ENCODE measurements around the gene TMEM208.
A peak's percentile ranks its signal among the peaks of the same experiment; 100 is the strongest.

The TMEM208 gene

GRCh38 chr16:67198238-67198734, 28.6 kb upstream of the TMEM208 start:
- H3K27ac Mint-ChIP-seq = no peak overlapping the region
- no peaks in the 10 kb centered on the region for H3K27me3 Mint-ChIP-seq
- DNase-seq (ENCODE audit: low spot score in 2 of 2) (no peak), ATAC-seq (ENCODE audit: low read depth) (peak; percentile 71)
- H3K9me3 Mint-ChIP-seq = no peaks in the 10 kb centered on the region
- no peak overlapping the region for H3K4me3 Mint-ChIP-seq
- H3K4me1 Mint-ChIP-seq = peaks cover 18% of the 10 kb centered on the region
- H3K36me3 Mint-ChIP-seq = peaks cover 22% of the 10 kb centered on the region

DNA sequence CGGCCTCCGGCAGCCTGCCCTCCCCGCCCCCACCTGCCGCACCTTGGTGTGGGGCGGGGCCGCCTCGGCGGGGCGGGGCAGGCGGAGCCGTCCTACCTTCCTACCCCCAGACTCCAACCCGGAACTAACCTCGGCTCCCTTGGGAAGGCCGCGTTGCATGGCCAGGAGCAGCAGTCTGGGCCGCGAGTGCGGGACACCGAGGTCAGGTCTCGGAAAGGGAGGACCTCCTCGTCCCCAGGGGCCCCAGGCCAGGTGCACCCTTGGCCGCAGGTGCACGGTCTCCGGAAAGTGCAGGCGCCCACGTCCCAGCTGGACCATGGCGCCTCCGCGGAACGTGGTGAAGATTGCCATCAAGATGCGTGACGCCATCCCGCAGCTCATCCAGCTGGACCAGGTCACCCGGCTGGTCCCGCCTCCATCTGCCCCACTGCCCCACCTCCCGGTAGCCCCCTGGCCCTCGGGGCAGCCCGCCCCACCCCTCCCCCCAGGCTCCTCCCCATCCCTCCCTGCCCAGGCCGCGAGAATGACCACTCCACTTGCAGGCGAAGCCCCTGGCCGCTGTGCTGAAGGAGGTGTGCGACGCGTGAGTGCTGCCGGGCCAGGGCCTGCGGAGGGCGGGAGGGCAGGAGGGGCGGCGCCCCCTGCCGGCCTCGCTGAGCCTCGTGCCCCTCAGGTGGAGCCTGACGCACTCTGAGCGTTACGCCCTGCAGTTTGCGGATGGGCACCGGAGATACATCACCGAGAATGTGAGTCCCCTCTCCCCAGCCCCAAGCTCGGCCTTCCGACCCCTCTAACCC, 27.7 kb upstream of the TMEM208 start, which contains the start of gene ELMO3:
TSS of gene ELMO3 (plus strand) at position 121 of the 797 bp plus-strand sequence. CDS start at position 317, 196 bp downstream.
- ATAC-seq (ENCODE audit: low read depth) (peak; percentile 68), DNase-seq (ENCODE audit: low spot score in 2 of 2) (no peak)
- Mint-ChIP-seq H3K27ac (no peak within 1 kb of the TSS), H3K36me3 (peaks cover 22% of the 10 kb centered on the region), H3K9me3 (no peaks in the 10 kb centered on the region), H3K4me1 (peaks cover 12% of the 10 kb centered on the region), H3K4me3 (peak within 1 kb of the TSS; percentile 46), H3K27me3 (no peaks in the 10 kb centered on the region)

- peak; percentile 12 for ATAC-seq (ENCODE audit: low read depth)
- DNase-seq (ENCODE audit: low spot score in 2 of 2) = no peak
- peaks cover 12% of the 10 kb centered on the region for H3K4me1 Mint-ChIP-seq
- no peak overlapping the region for H3K27ac Mint-ChIP-seq
- H3K27me3 Mint-ChIP-seq = no peaks in the 10 kb centered on the region
- peak overlapping the region; percentile 46 for H3K4me3 Mint-ChIP-seq
- no peaks in the 10 kb centered on the region for H3K9me3 Mint-ChIP-seq
- peaks cover 22% of the 10 kb centered on the region for H3K36me3 Mint-ChIP-seq
Observed at GRCh38 chr16:67199808-67200198, 27.1 kb upstream of the TMEM208 start.

DNA sequence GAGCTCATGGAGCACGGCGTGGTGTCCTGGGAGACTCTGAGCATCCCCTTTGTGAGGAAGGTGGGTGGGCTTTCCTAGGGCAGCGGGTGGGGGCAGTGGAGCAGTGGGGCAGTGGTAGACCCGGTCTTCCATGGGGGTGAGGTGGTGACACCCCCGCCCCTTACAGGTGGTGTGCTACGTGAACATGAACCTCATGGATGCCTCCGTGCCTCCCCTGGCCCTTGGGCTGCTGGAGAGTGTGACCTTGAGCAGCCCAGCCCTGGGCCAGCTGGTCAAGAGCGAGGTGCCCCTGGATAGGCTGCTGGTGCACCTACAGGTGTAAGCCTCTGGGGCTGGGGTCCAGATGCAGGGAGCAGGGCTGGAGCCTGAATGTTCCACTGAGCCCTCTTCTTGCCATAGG, 26.4 kb upstream of the TMEM208 start:
- no peak overlapping the region for H3K4me3 Mint-ChIP-seq
- peaks cover 22% of the 10 kb centered on the region for H3K36me3 Mint-ChIP-seq
- H3K9me3 Mint-ChIP-seq = no peaks in the 10 kb centered on the region
- no peak for DNase-seq (ENCODE audit: low spot score in 2 of 2)
- no peaks in the 10 kb centered on the region for H3K27me3 Mint-ChIP-seq
- ATAC-seq (ENCODE audit: low read depth) = no peak
- peaks cover 12% of the 10 kb centered on the region for H3K4me1 Mint-ChIP-seq
- no peak overlapping the region for H3K27ac Mint-ChIP-seq

DNA sequence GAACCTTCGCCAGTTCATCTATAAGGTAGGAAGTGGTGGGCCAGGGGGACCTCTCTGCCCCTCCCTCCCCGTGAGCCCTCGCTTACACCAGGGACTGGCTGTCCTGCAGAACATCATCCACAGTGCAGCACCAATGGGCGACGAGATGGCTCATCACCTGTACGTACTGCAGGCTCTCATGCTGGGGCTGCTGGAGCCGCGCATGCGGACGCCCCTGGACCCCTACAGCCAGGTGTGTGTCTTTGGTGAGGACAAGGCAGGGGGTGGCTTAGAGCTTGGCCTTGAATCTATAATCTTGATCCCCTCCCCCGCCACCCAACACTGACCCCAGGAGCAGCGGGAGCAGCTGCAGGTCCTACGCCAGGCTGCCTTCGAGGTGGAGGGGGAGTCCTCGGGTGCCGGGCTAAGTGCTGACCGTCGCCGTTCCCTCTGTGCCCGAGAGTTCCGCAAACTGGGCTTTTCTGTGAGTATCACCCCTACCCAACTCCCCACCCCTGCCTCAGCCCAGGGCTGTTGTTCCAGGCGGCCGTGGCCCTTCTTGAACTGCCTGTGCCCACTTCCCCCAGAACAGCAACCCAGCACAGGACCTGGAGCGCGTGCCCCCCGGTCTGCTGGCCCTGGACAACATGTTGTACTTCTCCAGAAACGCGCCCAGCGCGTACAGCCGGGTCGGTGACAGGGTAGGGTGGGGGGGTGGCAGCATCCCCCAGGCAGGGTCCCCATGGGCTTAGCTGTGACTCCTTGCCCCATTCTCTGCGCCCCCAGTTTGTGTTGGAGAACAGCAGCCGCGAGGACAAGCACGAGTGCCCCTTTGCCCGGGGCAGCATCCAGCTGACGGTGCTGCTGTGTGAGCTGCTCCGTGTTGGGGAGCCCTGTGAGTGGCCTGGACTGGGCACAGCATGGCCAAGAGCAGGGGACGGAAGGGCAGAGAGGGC, 25.3 kb upstream of the TMEM208 start:
- Mint-ChIP-seq H3K36me3 (peaks cover 12% of the 10 kb centered on the region), H3K9me3 (no peaks in the 10 kb centered on the region), H3K4me1 (peaks cover 6% of the 10 kb centered on the region), H3K27ac (no peak overlapping the region), H3K4me3 (no peak overlapping the region), H3K27me3 (no peaks in the 10 kb centered on the region)
- DNase-seq (ENCODE audit: low spot score in 2 of 2) (no peak), ATAC-seq (ENCODE audit: low read depth) (no peak)

DNA sequence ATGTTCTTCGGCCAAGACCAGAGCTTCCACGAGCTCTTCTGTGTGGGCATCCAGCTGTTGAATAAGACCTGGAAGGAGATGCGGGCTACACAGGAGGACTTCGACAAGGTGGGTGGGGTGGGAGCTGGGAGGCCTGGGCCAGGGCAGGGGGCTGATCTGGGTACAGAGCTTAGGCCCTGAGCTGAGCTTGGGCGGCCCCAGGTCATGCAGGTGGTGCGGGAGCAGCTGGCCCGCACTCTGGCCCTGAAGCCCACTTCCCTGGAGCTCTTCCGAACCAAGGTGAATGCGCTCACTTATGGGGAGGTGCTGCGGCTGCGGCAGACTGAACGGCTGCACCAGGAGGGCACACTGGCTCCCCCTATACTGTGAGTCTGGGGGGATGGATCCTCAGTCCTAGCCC, 24.5 kb upstream of the TMEM208 start:
- no peak for ATAC-seq (ENCODE audit: low read depth)
- no peak overlapping the region for H3K27ac Mint-ChIP-seq
- H3K4me1 Mint-ChIP-seq = peaks cover 4% of the 10 kb centered on the region

DNA sequence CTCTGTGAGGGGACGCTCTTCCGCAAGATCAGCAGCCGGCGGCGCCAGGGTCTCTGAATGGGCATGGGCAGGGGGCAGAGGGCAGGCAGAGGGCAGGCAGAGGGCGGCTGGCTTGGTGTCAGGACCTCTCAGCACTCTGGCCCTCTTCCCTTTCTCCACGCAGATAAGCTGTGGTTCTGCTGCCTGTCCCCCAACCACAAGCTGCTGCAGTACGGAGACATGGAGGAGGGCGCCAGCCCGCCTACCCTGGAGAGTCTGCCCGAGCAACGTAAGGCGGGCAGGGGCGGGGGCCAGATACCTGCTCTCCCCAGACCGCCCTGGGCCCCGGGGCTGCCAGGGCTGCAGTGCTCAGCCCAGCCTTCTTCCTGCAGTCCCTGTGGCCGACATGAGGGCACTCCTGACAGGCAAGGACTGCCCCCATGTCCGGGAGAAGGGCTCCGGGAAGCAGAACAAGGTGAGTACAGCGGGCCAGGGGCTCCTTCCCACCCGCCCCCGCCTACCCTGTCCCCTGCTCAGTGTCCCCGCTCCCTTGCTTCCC, 23.9 kb upstream of the TMEM208 start:
- no peak overlapping the region for H3K4me3 Mint-ChIP-seq
- no peaks in the 10 kb centered on the region for H3K9me3 Mint-ChIP-seq
- peaks cover 4% of the 10 kb centered on the region for H3K4me1 Mint-ChIP-seq
- DNase-seq (ENCODE audit: low spot score in 2 of 2) (no peak), ATAC-seq (ENCODE audit: low read depth) (no peak)
- no peak overlapping the region for H3K27ac Mint-ChIP-seq
- H3K36me3 Mint-ChIP-seq = peaks cover 8% of the 10 kb centered on the region
- H3K27me3 Mint-ChIP-seq = no peaks in the 10 kb centered on the region

More for the DNA sequence above, 24.5 kb upstream of the TMEM208 start:
- H3K36me3 Mint-ChIP-seq = peaks cover 8% of the 10 kb centered on the region
- no peaks in the 10 kb centered on the region for H3K27me3 Mint-ChIP-seq
- no peak for DNase-seq (ENCODE audit: low spot score in 2 of 2)
- no peaks in the 10 kb centered on the region for H3K9me3 Mint-ChIP-seq
- no peak overlapping the region for H3K4me3 Mint-ChIP-seq

- Mint-ChIP-seq H3K4me1 (peaks cover 2% of the 10 kb centered on the region), H3K27ac (no peak overlapping the region), H3K4me3 (no peak overlapping the region), H3K36me3 (peaks cover 6% of the 10 kb centered on the region), H3K9me3 (no peaks in the 10 kb centered on the region), H3K27me3 (no peaks in the 10 kb centered on the region)
- DNase-seq (ENCODE audit: low spot score in 2 of 2) = no peak
- ATAC-seq (ENCODE audit: low read depth) = no peak
Observed at GRCh38 chr16:67204076-67204475, 22.9 kb upstream of the TMEM208 start.

- Mint-ChIP-seq H3K4me3 (no peak overlapping the region), H3K27ac (no peak overlapping the region), H3K36me3 (peaks cover 3% of the 10 kb centered on the region), H3K4me1 (no peaks in the 10 kb centered on the region), H3K9me3 (no peaks in the 10 kb centered on the region), H3K27me3 (no peaks in the 10 kb centered on the region)
- ATAC-seq (ENCODE audit: low read depth) (no peak), DNase-seq (ENCODE audit: low spot score in 2 of 2) (no peak)
Observed at GRCh38 chr16:67206129-67206837, 20.6 kb upstream of the TMEM208 start.

GRCh38 chr16:67206838-67207248, 20.1 kb upstream of the TMEM208 start:
- Mint-ChIP-seq H3K27ac (no peak overlapping the region), H3K36me3 (peaks cover 3% of the 10 kb centered on the region), H3K9me3 (no peaks in the 10 kb centered on the region), H3K4me1 (no peaks in the 10 kb centered on the region), H3K27me3 (no peaks in the 10 kb centered on the region), H3K4me3 (no peak overlapping the region)
- no peak for DNase-seq (ENCODE audit: low spot score in 2 of 2)
- ATAC-seq (ENCODE audit: low read depth) = no peak

DNA sequence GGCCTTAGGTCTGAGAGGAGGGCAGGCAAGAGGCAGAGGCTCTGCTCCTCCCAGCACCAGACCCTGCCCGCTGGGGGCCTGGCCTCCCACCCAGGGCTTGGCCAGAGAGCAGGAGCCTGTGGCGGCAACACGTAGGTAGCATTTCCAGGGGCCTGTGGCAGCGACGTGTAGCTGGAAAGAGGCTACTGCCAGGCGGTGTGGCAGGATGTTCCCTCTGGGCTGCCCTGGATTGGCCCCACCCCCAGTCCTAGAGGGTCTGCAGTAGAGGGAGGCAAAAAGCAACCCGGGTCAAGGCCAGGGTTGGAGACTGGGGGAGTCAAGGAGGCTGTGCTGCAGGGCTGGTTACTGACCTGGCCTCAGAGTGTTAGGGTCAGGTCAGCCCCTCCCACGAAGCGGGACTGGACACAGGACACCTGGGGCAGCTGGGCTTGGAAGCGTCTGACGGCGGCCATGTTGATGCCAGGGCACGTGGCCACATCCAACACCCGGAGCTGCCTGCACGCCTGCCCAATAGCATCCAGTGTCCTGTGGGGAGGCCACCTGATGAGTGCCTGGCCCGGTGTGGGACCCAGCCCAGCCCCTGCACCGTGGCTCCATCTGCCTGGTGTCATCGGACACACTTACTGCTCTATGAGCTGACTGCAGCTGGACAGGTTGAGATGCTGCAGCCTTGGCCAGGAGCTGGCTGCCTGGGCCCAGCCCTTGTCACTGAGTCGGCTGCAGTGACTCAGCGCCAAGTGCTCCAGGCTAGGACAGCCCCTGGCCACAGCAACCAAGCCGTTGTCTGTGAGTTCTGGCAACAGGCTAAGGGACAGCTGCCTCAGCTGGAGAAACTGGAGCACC, 19.5 kb upstream of the TMEM208 start:
- Mint-ChIP-seq H3K27me3 (no peaks in the 10 kb centered on the region), H3K27ac (no peak overlapping the region), H3K36me3 (peaks cover 3% of the 10 kb centered on the region), H3K9me3 (no peaks in the 10 kb centered on the region), H3K4me1 (no peaks in the 10 kb centered on the region), H3K4me3 (no peak overlapping the region)
- DNase-seq (ENCODE audit: low spot score in 2 of 2) (no peak), ATAC-seq (ENCODE audit: low read depth) (no peak)

- peaks cover 3% of the 10 kb centered on the region for H3K36me3 Mint-ChIP-seq
- H3K4me1 Mint-ChIP-seq = no peaks in the 10 kb centered on the region
- H3K9me3 Mint-ChIP-seq = no peaks in the 10 kb centered on the region
- H3K27ac Mint-ChIP-seq = no peak overlapping the region
- no peak overlapping the region for H3K4me3 Mint-ChIP-seq
- ATAC-seq (ENCODE audit: low read depth) = no peak
- H3K27me3 Mint-ChIP-seq = no peaks in the 10 kb centered on the region
- DNase-seq (ENCODE audit: low spot score in 2 of 2) = no peak
Observed at GRCh38 chr16:67208154-67208896, 18.6 kb upstream of the TMEM208 start.

Data from memory B cell (primary cell).